Measurements from ENCODE around the gene STON2.
A peak's percentile ranks its signal among the peaks of the same experiment; 100 is the strongest.

STON2 gene

GRCh38 chr14:81219210-81219758 lies 180.8 kb downstream of the STON2 start:
- in situ Hi-C loops (cut with MboI; ENCODE audit: low pct_unique_long_range_greater_than_20kb, low sequenced_read_pairs, unreplicated experiment): no loop called here
- TF ChIP-seq CTCF (IDR thresholded peaks at IDR 0.05; ENCODE audit: extremely low read depth, insufficient read depth, missing control alignments): no peak
- peak; percentile 83 for DNase-seq (ENCODE audit: low spot score)

- peak; percentile 51 for TF ChIP-seq CTCF (IDR thresholded peaks at IDR 0.05; ENCODE audit: extremely low read depth, insufficient read depth, missing control alignments)
- no peak for DNase-seq (ENCODE audit: low spot score)
- in situ Hi-C loops (cut with MboI; ENCODE audit: low pct_unique_long_range_greater_than_20kb, low sequenced_read_pairs, unreplicated experiment): no loop called here
Measured at GRCh38 chr14:81211844-81212243, 188.3 kb downstream of the STON2 start.

Data from GM13977 (cell line).